Prostate gland (tissue), 2 donors: Measurements from ENCODE around the gene CERS6. TPM values are rescaled to one million over a fixed set of nuclear protein-coding genes. Genes with fewer than 3 reads are reported as not detected.

Source experiments
- DNase-seq: peaks from one replicate; pipeline ENCODE4 v3.0.0-alpha.2; 2019; ENCODE audit warnings: low spot score
- H3K27ac ChIP-seq, 2 donors: fragments of 200-600 bp; sonication (generic); 2 replicates each; pipeline ENCODE4 v1.5.1; 2017 to 2019
- H3K27me3 ChIP-seq: fragments of 200-600 bp; sonication (generic); replicated peaks from 2 replicates; pipeline ENCODE4 v1.5.1; 2019; ENCODE audit not compliant: insufficient read depth
- H3K36me3 ChIP-seq, 2 donors: fragments of 200-600 bp; sonication (generic); 1 replicate in 1 of 2; 2 replicates in 1 of 2; pipeline versions ENCODE4 v1.5.1 to v1.8.1; 2017 to 2019
- H3K4me1 ChIP-seq: fragments of 200-600 bp; sonication (generic); replicated peaks from 2 replicates; pipeline ENCODE4 v1.5.1; 2019
- H3K4me3 ChIP-seq, 2 donors: fragments of 200-600 bp; sonication (generic); 2 replicates each; pipeline ENCODE4 v1.5.1; 2017 to 2019
- H3K9me3 ChIP-seq: fragments of 200-600 bp; sonication (generic); 2 replicates; pipeline ENCODE4 v1.5.1; 2017
- POLR2A ChIP-seq: fragments of 450-650 bp; IDR thresholded peaks from one replicate; pipeline ENCODE4 v1.6.1; 2016; ENCODE audit warnings: antibody characterized with exemption, mild to moderate bottlenecking
- POLR2AphosphoS5 ChIP-seq: sonication (generic); formaldehyde crosslinking; IDR thresholded peaks from one replicate; pipeline ENCODE4 v1.6.1; 2017; ENCODE audit warnings: antibody characterized with exemption
- WGBS: methylation state at CpG from one replicate; pipeline ENCODE4 v1.1.5; 2018; 5-methylcytosine and 5-hydroxymethylcytosine counted together
- intact Hi-C: fragments of 100-400 bp; cut with DNase I; formaldehyde crosslinking; loops from one replicate; pipeline ENCODE4 v1.14.2; 2022
- total RNA-seq, 2 donors: library from RNA; depleted of rRNA; stranded (reverse); fragments of >200 nt; gene quantifications; one replicate each; pipeline ENCODE4 v1.1.0, GENCODE V29; 2016
- TF ChIP-seq, protein P1 (sequence below), 4 experiments: fragments of 200-600 bp in 2 of 4; fragments of 450-650 bp in 2 of 4; sonication (generic) in 2 of 4; IDR thresholded peaks; 1 replicate in 3 of 4; 2 replicates in 1 of 4; pipeline ENCODE4 v1.5.1; 2016 to 2019; ENCODE audit warnings: antibody characterized with exemption in 4 of 4, mild to moderate bottlenecking in 2 of 4, moderate library complexity in 2 of 4

The CERS6 gene
- total RNA-seq, 2 donors from 2014 or later, result 30.1 to 67.8 TPM

DNA sequence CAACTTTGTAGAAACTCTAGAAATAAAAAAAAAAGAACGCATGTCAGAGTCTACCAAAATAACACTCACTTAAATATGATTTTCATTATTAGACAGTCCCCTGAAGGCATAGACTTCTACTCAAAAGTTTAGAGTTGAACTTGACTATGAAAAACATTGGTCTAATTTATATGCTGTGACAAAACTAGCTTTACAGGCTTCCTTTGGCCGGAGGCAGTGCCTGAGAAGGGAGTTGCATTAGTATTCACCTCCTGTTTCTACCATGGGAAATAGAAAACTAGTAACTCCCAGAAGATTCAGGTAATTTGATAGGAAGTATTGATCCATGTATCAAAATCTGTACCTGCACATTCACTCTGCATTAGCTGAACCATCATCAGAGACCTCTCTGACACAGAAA lies 182.9 kb downstream of the CERS6 start:
- Histone ChIP-seq H3K36me3 (no peaks in the 10 kb centered on the region), H3K4me3 (no peak overlapping the region), H3K27ac (no peak overlapping the region), H3K27me3 (no peaks in the 10 kb centered on the region), H3K4me1 (no peaks in the 10 kb centered on the region), H3K9me3 (no peaks in the 10 kb centered on the region)
- no peak for TF ChIP-seq POLR2AphosphoS5
- TF ChIP-seq, protein P1, sequence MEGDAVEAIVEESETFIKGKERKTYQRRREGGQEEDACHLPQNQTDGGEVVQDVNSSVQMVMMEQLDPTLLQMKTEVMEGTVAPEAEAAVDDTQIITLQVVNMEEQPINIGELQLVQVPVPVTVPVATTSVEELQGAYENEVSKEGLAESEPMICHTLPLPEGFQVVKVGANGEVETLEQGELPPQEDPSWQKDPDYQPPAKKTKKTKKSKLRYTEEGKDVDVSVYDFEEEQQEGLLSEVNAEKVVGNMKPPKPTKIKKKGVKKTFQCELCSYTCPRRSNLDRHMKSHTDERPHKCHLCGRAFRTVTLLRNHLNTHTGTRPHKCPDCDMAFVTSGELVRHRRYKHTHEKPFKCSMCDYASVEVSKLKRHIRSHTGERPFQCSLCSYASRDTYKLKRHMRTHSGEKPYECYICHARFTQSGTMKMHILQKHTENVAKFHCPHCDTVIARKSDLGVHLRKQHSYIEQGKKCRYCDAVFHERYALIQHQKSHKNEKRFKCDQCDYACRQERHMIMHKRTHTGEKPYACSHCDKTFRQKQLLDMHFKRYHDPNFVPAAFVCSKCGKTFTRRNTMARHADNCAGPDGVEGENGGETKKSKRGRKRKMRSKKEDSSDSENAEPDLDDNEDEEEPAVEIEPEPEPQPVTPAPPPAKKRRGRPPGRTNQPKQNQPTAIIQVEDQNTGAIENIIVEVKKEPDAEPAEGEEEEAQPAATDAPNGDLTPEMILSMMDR (IDR thresholded peaks at IDR 0.05), result no peak
- TF ChIP-seq POLR2A, result no peak
- intact Hi-C loops, result loop anchor here (5.0 kb wide), 1 partner anchor 58 kb away; no protein-coding TSS in a partner anchor
- no peak for DNase-seq
- WGBS, result 36% methylated on average over 2 of the region's 2 CpGs

DNA sequence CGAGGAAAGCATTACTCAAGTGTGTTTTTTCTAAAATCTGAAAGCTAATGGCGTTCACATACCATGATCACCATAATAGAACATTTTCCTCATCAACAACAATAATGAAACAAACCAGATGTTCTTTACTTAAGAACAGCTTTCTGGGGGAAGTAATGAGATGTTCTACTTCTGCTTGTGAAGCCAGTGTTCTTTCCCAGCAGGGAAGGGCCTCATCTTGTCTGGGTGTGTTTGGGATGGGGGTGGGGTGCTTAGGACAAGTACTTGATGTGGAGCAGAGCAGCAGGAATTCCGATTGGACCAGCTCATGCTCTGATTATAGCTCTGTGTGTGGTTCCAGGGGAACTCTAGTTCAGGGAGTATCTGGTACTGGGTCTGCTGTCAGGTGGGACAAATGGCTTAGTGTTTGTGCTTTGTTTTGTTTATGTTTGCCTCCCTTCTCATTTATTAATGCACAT lies 183.4 kb downstream of the CERS6 start:
- intact Hi-C loops, result loop anchor here (5.0 kb wide), 1 partner anchor 58 kb away; no protein-coding TSS in a partner anchor
- TF ChIP-seq POLR2AphosphoS5, result peak; percentile 29
- TF ChIP-seq, protein P1 (IDR thresholded peaks at IDR 0.05), result no peak
- no peak overlapping the region for H3K4me3 ChIP-seq
- H3K36me3 ChIP-seq, result no peaks in the 10 kb centered on the region
- H3K27me3 ChIP-seq, result no peaks in the 10 kb centered on the region
- H3K9me3 ChIP-seq, result no peaks in the 10 kb centered on the region
- no peaks in the 10 kb centered on the region for H3K4me1 ChIP-seq
- peak; percentile 5 for DNase-seq
- WGBS, result 54% methylated on average over 3 of the region's 3 CpGs
- H3K27ac ChIP-seq, result peak overlapping the region in 1 of 2 donors; percentile 53

DNA sequence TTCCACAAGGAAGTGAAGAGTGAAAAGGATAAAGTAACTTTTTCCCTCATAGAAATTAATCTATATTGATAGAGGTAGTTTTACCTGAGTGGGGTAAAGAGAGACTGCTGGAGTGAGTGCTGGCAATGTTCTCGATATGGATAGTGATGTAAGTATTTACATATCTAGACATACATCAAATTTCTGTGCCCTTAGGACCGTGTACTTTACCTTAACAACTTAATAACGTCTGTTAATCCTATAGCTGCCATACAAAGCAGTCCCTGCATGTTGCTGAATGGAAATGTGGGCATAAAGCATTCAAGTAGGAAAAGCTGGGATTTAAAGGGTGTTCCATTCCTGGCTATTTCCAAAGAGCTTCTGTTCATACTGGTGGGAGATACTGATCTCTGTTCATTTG lies 184.0 kb downstream of the CERS6 start:
- no peaks in the 10 kb centered on the region for H3K4me1 ChIP-seq
- no peak for DNase-seq
- H3K27ac ChIP-seq, result peak overlapping the region in 1 of 2 donors; percentile 53
- 82% methylated on average over 3 of the region's 3 CpGs for WGBS
- no peak overlapping the region for H3K4me3 ChIP-seq
- H3K36me3 ChIP-seq, result no peaks in the 10 kb centered on the region
- TF ChIP-seq, protein P1 (IDR thresholded peaks at IDR 0.05), result no peak
- TF ChIP-seq POLR2A (no peak), POLR2AphosphoS5 (no peak)
- no peaks in the 10 kb centered on the region for H3K27me3 ChIP-seq
- no peaks in the 10 kb centered on the region for H3K9me3 ChIP-seq
- intact Hi-C loops, result no loop called here

DNA sequence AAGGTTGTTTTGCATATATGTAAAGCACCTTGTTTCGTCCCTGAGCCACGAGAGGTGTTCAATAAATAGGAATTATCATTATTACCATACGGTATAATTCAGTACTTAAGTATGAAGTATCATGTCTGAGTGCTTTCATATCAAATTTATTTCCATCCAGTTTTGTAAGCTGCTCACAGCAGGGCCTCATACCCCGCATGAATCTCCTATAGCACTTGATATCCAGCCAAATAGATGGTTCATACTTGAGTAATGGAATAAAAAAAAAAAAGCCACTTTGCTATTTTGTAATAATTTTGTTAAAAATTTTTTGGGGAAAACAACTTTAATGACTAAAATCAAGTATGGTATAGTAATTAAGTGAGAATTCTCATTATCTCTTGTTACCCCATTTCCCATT lies 185.6 kb downstream of the CERS6 start:
- intact Hi-C loops, result no loop called here
- H3K4me1 ChIP-seq, result no peaks in the 10 kb centered on the region
- H3K4me3 ChIP-seq, result no peak overlapping the region
- no peak for DNase-seq
- TF ChIP-seq, protein P1 (IDR thresholded peaks at IDR 0.05), result no peak
- no peak for TF ChIP-seq POLR2AphosphoS5
- no peak for TF ChIP-seq POLR2A
- no peaks in the 10 kb centered on the region for H3K36me3 ChIP-seq
- WGBS, result 98% methylated on average over 4 of the region's 4 CpGs
- no peaks in the 10 kb centered on the region for H3K9me3 ChIP-seq
- H3K27ac ChIP-seq, result no peak overlapping the region
- H3K27me3 ChIP-seq, result no peaks in the 10 kb centered on the region

DNA sequence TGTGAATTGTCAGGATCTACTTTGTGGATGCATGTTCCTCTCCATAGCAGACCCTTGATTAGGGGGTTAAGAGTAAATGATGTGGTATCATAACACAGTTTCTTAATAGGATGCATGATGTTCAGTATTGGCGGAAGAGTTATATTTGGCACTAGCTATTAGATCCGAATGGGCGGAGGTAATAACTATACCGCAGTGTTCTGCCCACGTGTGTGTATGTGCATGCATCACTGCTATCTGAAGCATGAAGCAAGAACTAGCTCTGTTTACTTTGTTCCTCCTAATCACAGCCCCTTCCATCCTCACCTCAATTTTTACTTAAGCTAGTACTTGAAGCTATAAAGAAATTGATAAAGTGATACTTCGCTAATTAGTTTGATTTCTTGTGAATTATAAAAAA lies 186.8 kb downstream of the CERS6 start:
- Histone ChIP-seq H3K27ac (no peak overlapping the region), H3K4me3 (no peak overlapping the region), H3K4me1 (no peaks in the 10 kb centered on the region), H3K36me3 (no peaks in the 10 kb centered on the region), H3K27me3 (no peaks in the 10 kb centered on the region), H3K9me3 (no peaks in the 10 kb centered on the region)
- DNase-seq, result no peak
- TF ChIP-seq, protein P1 (IDR thresholded peaks at IDR 0.05), result no peak
- no peak for TF ChIP-seq POLR2A
- no peak for TF ChIP-seq POLR2AphosphoS5
- intact Hi-C loops, result no loop called here
- 86% methylated on average over 6 of the region's 6 CpGs for WGBS
